Jurkat, Clone E6-1 (cell line): ENCODE results near the gene PTPRK.

Source experiments
- DNase-seq: peaks from one replicate; pipeline ENCODE4 v3.0.0-alpha.2; 2011; ENCODE audit warnings: low read depth, low spot score
- H3K4me3 ChIP-seq: 2 replicates; pipeline ENCODE4 v1.5.1; 2011; ENCODE audit warnings: mild to moderate bottlenecking, low read length, control low read depth, moderate library complexity

The PTPRK gene

DNA sequence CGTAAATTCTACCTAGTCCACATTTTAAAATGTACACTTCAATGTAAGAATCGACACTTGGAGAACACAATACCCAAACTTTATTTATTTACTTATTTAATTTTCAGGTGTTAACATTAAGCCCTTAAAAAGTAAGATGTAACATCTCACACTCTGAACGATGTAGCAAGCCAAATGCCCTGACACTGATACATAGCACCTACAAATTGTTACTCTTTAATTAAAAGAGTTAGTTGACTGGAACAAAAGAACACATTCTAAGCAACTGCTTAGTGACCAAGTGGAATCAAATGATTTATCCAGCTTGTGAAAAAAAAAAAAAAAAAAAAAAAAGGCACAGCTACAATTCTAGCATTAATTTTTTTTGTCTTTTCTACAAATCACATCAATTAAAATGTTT lies 327.4 kb downstream of the PTPRK start:
- DNase-seq = no peak

DNA sequence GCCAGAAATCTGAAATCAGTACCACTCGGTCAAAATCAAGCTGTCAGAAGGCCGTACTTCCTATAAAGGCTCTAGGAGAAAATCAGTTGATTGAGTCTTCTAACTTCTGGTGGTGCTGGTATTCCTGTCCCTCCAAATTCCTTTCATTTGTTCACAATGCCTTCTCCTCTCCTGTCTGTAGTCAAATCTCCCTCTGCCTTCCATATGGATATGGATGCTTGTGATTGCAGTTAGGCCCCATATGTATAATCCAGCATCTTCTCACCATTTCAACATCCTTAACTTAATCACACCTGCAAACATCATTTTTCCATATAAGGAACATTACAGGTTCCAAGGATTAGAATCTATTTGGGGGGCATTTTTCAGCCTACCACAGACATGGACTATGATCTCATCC lies 331.7 kb downstream of the PTPRK start:
- no peak overlapping the region for H3K4me3 ChIP-seq
- DNase-seq = no peak

More for the DNA sequence above, 327.4 kb downstream of the PTPRK start:
- H3K4me3 ChIP-seq = no peak overlapping the region

DNA sequence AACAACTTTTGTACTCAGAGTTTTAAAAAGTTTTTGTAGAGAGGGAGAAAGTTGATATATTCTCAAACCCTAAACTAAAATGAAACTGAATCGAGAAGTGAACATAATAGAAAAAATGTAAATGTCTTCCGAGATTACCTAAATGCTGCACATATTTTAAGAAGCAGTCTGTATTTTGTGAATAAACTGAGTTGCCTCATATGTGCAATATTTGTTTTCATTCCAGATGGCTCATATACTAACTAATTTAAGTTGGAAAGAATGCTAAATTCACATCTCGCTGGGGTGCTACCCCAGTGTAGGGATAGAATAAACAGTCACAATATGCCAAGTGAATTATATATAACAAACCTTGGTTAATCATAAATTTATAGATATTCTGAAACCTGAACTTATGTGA lies 333.7 kb downstream of the PTPRK start:
- no peak for DNase-seq

DNA sequence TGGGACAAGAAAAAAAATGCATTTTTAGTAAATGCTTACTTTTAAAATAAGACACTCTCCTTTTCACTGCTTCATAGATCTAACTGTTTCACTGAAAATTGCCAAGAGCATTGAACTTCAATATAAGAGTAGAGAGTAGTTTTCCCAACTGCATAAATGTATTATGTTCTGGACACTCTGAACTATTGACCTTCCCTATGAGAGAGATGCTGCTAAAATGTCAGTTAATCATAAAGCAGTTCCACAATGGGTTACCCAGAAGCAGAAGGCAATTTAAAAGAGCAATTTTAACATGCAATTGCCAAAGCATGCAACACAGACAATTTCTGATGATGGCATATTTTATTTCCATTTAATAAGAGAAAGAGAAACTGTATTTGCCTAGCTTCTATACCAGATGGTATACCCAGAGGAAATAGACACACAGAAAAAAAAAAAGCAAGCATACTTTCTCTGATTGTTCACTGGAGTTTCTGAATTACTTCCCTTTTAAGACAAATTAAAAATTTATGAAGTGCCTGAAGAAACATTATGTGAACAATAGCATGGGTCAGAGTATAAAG lies 340.4 kb downstream of the PTPRK start:
- DNase-seq = no peak
- H3K4me3 ChIP-seq = no peak overlapping the region

More for the DNA sequence above, 333.7 kb downstream of the PTPRK start:
- no peak overlapping the region for H3K4me3 ChIP-seq

DNA sequence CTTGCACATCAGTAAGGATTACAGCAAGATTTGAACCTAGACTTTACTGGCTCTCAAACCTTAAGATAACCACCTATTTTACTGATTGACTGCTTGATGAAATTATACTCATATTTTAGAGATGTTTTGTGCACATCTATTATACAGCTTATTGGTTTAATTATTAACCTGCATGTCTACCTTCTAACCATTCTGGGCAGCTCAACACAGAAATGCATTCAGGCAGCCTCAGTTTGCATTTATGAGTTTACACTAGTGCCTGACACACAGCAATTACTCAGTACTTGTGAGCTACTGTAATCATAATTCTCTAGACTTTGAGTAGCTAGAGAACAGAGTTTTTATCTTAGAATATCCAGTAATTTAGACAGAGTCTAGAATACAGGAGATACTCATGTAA lies 345.7 kb downstream of the PTPRK start:
- no peak for DNase-seq
- no peak overlapping the region for H3K4me3 ChIP-seq

DNA sequence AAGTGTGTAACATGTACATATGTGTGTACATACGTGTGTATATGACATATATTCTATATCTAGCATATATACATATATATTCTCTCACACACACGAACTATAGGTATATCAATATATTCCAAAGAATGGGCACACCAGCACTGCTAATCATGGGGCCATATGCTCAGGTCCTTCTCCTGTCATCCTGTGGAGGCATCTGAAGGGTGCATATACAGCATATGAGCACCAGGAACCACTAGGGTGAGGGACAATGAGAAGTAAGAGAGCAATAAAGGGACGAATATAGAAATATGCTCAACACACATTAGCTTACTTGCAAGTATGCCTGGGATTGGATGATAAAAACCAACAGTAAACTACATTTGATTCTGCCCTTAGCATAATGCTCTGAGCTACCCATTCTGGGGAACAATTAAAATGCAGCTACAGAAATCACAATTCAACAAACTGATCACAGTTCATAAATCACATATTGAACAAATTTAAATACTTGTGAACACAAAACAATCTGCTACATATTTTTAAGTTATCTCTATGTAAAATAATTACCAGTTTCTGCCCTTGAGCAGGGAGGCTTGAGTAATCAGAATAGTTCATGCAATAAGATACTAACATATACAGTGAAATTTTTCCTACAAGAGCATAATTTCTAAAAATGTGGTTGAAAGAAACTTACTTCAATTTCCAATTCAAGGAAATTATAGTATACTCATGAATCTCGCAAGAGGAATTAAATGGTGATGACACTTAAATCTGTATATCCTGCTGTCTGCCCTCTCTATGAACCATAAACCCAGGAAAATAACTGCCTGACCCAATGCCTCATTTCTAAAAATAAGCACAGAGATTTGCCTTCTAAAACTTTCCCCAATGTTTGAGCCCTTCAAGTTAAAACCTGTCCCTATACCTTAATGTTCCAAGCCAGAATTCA lies 347.4 kb downstream of the PTPRK start:
- DNase-seq = no peak
- no peak overlapping the region for H3K4me3 ChIP-seq

DNA sequence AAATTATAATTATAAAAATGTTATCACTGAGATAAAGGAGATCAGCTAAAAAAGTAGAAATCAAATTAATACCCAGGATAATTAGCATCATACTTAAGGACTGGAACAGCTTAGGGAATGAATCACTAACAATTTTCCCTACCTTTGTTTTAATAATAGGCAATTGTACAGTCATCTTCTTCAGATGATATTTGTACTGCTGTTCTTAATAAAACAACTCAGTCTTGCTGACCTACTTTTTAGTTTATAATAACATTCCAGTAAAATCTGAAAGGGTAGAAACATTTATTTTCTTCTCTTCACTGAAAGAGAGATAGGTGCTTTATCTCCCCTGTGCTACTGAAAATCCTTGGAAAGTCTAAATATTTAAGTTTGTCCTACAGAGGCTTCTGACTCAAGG lies 348.3 kb downstream of the PTPRK start:
- no peak overlapping the region for H3K4me3 ChIP-seq
- no peak for DNase-seq

DNA sequence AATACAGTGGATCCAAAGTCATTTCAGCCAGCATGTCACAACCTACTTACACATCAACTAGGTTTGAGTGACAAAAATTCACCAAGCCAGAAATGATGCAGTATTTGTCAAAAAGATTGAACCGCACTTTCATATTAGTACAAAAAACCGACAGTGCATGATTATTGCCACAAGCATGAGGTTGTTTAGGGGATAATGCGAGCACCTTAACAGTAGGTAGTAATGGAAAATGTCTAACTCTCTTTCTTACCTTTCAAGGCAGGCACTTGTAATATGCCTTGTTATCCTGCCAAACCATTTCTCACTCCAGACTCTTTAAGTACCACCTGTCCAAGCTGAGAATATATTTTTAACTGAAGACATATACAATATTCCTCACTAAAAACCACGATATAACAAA lies 349.2 kb downstream of the PTPRK start:
- H3K4me3 ChIP-seq = no peak overlapping the region
- no peak for DNase-seq

DNA sequence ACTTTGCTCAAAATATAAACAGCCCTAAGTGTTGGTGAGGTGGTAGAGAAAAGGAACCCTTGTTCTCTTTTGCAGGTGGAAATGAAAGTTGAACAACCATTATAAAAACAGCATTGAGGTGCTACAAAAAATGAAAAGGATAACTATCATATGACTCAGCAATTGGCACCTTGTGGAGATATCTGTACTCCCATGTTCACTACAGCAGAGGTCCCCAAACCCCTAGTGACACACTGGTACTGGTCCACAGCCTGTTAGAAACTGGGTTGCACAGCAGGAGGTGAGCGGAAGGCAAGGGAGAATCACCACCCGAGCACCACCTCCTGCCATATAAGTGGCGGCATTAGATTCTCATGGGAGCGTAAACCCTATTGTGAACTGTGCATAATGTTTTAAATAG lies 352.2 kb downstream of the PTPRK start:
- DNase-seq = no peak
- no peak overlapping the region for H3K4me3 ChIP-seq

DNA sequence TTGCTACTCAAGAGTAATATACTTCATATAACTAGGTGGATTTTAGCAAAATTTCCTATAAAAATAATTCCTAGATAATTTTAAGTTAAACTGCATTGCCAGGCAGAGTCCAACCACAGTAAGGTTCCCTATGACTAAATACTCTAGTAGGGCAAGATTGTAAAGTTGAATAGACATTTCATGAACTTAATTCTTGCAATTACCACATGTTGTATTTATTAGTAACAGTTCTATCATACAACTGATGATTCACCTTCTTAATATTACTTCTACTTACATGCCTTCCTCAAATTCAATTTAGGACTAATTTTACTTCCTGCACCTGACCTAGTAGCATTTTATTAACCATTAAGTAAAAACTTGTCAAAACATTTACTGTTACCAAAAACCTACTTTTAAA lies 352.8 kb downstream of the PTPRK start:
- DNase-seq = no peak

DNA sequence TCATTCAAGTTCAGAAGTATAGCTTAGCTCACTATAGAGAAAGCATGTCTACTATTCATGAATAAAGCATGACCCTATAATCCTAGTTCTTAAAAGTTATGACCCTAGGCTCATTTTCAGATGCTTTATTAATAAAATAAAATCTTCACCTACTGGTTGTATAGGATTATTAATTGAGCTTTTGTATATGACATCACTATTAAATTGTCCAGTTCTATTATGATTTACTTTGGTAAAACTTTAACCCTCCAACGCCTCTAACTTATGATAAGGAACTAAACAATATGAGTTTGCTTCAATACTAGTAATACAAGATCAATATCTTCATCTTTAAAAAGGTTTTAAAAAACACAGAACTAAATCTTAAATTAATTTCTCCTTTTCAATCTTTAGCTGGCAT lies 356.1 kb downstream of the PTPRK start:
- H3K4me3 ChIP-seq = no peak overlapping the region
- no peak for DNase-seq

More for the DNA sequence above, 352.8 kb downstream of the PTPRK start:
- no peak overlapping the region for H3K4me3 ChIP-seq

DNA sequence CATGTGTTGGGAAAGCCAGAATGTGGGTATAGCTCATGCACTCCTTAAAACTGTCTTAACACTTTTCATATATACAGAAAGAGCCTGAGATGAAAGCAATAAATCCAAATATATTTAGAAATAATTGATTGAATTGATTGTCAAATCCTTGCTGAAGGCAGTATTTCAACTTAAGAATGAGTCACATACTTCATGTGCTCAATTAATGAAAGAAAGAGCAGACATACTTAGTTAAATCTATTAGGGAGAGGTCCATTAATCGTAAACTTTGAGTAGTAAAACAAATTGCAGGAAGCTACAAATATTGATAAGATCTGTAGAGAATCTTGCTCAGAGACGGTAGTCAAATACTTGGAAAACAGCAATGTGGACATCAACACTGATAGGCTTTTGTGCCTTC lies 358.0 kb downstream of the PTPRK start:
- no peak for DNase-seq
- H3K4me3 ChIP-seq = no peak overlapping the region

DNA sequence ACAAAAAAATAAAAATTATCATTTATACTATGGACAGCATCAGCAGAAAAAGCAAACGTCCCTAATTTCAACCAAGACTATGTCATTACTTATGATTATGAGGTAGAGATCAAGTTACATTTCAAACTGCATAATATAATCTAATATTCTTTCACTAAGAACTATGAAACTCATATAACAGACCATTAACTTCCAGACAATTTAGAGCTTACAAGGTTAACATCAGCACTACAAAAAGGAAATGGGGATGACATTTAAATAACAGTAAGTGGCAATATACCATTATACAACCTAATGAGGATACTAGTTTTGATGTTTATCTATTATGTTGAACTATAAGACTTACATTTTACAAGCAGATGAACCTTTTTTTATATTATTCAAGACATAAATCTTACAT lies 358.6 kb downstream of the PTPRK start:
- no peak overlapping the region for H3K4me3 ChIP-seq
- DNase-seq = no peak

DNA sequence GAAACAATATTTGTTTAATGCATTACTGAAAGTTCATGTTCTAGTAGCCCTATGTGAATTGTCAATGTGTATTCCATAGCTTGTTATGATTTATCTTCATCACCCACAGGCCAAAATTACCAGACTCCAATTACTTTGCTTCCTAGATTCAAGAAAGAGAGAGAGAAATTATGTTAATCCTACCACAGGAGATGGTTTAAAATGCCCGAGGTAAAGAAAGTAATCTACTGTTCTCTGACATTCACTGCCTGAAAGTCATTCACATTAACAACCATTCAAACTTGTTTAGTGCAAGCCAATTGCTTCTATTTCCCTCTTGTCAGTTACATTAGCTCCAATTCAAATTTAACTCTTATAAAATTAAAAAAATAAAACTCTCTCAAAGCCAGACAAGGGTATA lies 359.1 kb downstream of the PTPRK start:
- DNase-seq = no peak
- H3K4me3 ChIP-seq = no peak overlapping the region

DNA sequence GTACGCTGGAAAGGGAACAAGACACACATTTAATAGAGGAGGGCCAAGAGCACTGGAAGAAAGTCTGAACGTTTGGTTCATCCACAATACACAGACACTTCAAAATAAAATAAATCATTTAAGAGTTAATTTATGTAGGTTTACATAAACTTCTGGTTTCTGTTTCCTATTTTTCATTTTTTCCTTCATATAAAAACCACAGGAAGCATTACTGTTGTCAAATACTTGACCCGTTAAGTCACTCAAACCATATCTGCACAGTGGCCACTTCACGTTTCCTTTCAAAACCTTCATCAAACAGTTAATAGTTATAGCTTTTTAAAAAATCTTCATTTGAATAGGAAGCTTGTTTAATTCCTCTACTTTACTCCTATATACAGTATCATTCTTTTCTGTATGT lies 361.9 kb downstream of the PTPRK start:
- no peak for DNase-seq
- H3K4me3 ChIP-seq = no peak overlapping the region

DNA sequence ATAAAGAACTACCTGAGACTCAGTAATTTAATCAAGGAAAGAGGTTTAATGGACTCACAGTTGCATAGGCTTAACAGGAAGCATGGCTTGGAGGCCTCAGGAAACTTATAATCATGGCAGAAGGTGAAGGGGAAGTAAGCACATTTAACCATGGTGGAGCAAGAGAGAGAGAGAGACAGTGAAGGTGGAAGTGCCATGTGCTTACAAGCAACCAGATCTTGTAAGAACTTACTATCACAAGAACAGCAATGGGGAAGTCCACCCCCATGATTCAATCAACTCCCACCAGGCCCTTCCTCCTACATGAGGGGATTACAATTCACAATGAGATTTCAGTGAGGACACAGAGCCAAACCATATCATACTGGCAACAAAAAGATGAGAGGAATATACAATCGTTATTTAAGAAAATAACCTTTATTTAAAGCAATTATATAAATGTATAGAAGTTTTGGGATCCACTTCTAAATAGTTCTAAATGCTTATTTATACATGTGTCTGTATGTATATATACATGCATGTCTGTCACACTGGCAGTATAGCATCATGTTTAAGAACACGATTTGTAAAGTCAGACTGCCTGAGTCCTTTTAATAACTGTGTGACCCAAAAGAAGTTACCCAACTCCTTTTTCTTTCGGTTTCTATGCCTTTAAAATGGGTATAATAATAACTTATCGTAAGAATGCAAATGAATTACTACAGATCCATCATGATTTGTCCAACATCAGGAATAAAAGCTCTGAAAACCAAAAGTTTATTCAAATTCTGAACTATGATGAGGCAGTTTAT lies 363.9 kb downstream of the PTPRK start:
- no peak overlapping the region for H3K4me3 ChIP-seq
- DNase-seq = no peak

DNA sequence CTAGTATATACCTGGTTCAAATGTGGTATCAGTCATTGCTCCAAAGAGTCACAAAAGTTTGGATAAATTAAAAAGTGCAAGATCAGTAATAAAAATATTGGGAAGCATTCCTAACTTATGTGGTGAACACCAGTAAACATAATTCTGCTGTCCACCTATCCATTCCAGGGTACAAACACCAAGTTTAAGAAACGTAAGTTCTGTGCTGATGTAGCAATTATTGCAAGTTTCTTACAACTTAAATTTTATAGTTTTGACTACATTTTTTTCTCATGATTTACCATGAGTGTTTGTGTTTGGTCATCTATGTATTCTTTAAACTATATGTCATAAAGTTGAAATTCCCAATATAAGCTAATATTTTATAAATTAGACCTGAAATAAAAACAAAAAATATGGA lies 364.6 kb downstream of the PTPRK start:
- H3K4me3 ChIP-seq = no peak overlapping the region
- DNase-seq = no peak

DNA sequence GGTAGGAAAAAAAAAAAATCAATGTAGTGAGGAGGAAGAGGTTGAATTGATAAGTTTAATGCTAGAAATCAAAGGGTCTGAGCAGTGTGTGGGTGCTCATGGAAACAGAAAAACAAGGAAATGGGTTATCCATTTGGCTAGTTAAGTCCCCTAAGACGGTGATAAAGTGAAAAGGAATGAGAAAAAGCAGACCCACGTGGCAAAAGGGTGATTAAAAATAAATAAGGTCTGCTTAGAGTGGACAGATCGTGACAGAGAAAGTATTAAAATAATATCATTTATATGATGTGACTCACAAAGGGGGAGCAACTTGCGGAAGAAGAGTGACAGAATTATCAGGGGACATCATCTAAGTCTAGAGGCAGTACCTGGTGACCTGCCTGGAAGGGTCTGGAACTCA lies 367.8 kb downstream of the PTPRK start:
- H3K4me3 ChIP-seq = no peak overlapping the region
- no peak for DNase-seq

DNA sequence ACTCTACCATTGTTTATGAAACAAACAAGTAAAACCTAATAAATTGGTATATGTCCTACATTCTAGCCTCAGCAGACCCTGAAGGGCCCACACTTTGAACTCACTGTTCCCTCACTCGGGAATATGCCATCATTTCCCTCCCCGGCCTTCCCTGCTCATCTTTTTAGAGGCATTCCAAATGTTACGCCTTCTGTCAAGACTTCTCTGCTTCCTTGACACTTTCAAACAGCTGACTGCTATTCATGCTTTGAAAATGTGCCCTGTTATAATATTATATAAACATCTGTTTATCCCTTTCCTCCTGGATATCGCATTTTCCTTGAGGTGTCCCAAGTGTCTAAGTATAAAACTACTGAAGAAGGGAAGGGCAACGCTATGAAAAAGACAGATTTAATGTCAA lies 370.0 kb downstream of the PTPRK start:
- no peak for DNase-seq
- H3K4me3 ChIP-seq = no peak overlapping the region

DNA sequence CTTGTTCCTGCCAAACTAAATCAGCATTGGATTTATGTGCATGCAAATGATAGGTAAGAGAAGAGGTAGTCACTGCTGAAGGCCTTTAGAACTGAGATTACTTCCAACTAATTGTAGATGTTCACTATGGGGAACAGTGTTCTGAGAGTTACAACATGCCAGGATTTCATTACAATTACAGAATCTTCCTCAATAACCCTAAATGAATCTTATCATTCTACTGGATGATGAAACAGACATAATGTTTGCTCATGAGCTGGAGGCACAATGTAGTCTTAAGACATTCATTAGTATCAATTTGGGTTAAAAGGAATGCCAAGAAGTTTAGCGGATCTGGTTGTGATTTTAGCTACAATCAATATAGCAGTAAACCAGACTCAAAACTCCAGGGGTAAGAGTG lies 370.6 kb downstream of the PTPRK start:
- no peak overlapping the region for H3K4me3 ChIP-seq
- no peak for DNase-seq
